ENCODE results near the gene POC1B.

POC1B gene

GRCh38 chr12:89370850-89371249, 155.0 kb downstream of the POC1B start:
- Histone ChIP-seq H3K4me1 (ENCODE audit: insufficient read depth, low read length) (peaks cover 14% of the 10 kb centered on the region; the same call in 1 of the 2 replicates), H3K4me3 (ENCODE audit: low read length) (no peak overlapping the region), H3K36me3 (ENCODE audit: insufficient read depth, low read depth, low read length) (no peaks in the 10 kb centered on the region), H3K27ac (ENCODE audit: low read length) (no peak overlapping the region), H3K27me3 (ENCODE audit: insufficient read depth, low read length) (no peaks in the 10 kb centered on the region), H3K9me3 (ENCODE audit: insufficient read depth, low read depth, low read length) (no peaks in the 10 kb centered on the region), H3K9ac (ENCODE audit: low read depth, low read length) (no peak overlapping the region)

DNA sequence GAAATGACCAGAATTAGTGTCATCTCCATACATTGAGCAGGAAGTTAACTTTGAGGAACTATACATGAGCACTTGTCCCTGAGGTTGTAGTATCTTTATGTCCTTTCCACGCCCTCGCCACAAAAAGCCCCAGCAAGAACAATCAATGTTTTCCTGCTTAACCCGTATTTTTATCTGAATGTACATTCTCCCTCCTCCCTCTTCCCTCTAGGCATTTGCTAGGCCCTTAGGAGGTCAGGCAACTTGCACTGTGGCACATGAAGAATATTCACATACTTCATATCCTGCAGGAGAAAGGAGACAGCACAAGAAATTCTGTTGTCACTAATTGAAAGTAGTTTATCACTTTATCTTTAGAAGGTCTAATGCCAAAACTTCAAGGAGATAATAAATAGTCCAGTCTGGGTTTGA, 155.4 kb downstream of the POC1B start:
- H3K4me3 ChIP-seq (ENCODE audit: low read length): no peak overlapping the region
- H3K27ac ChIP-seq (ENCODE audit: low read length): no peak overlapping the region
- H3K4me1 ChIP-seq (ENCODE audit: insufficient read depth, low read length): peaks cover 14% of the 10 kb centered on the region; the same call in 1 of the 2 replicates
- H3K27me3 ChIP-seq (ENCODE audit: insufficient read depth, low read length): no peaks in the 10 kb centered on the region
- H3K9me3 ChIP-seq (ENCODE audit: insufficient read depth, low read depth, low read length): no peaks in the 10 kb centered on the region
- H3K9ac ChIP-seq (ENCODE audit: low read depth, low read length): no peak overlapping the region
- H3K36me3 ChIP-seq (ENCODE audit: insufficient read depth, low read depth, low read length): no peaks in the 10 kb centered on the region
